B cell (primary cell): ENCODE measurements around the gene AUTS2. TPM values are rescaled to one million over a fixed set of nuclear protein-coding genes. Genes with fewer than 3 reads are reported as not detected.

Experiments
- ATAC-seq: fragments of 200-7000 bp; cut with Tn5 transposase; one replicate; pipeline ENCODE4 v1.10.0; 2021; ENCODE audit warnings: low read depth, mild to moderate bottlenecking, moderate number of reproducible peaks, moderate library complexity
- CTCF ChIA-PET: fragments of 350-600 bp; sonication (Branson Sonifier 250); formaldehyde crosslinking; loops from one replicate; lab custom pipeline; 2021; ENCODE audit warnings: antibody characterized with exemption, inconsistent platforms; lab: Charles Lee
- POLR2A ChIA-PET: fragments of 350-600 bp; sonication (Branson Sonifier 250); formaldehyde crosslinking; loops from one replicate; lab custom pipeline; 2021; ENCODE audit warnings: antibody characterized with exemption; lab: Charles Lee
- DNase-seq: peaks from one replicate; pipeline ENCODE4 v3.0.0; 2013
- H2AFZ ChIP-seq: 2 replicates; pipeline ENCODE4 v1.6.1; 2012; ENCODE audit warnings: mild to moderate bottlenecking, low read depth, low read length; ENCODE audit not compliant: insufficient read depth, poor library complexity, severe bottlenecking
- H3K27ac ChIP-seq, 2 donors: 1 replicate in 1 of 2; 2 replicates in 1 of 2; pipeline ENCODE4 v1.5.1; 2012 to 2013; ENCODE audit warnings: low read length in 2 of 2, mild to moderate bottlenecking in 2 of 2, moderate library complexity in 1 of 2
- H3K27me3 ChIP-seq, 4 experiments: fragments of 200-600 bp in 1 of 4; sonication (generic) in 1 of 4; replicated peaks in 1 of 4; 1 replicate in 2 of 4; 2 replicates in 2 of 4; pipeline versions ENCODE4 v1.6.1 to v1.7.0; 2013 to 2016; ENCODE audit warnings: low read length in 3 of 4, mild to moderate bottlenecking in 2 of 4, mixed read lengths in 1 of 4, moderate library complexity in 1 of 4; ENCODE audit not compliant: insufficient read depth in 4 of 4, control insufficient read depth in 3 of 4; ENCODE audit errors: control extremely low read depth in 1 of 4
- H3K36me3 ChIP-seq, 2 experiments: replicated peaks in 1 of 2; 1 replicate in 1 of 2; 2 replicates in 1 of 2; pipeline versions ENCODE4 v1.6.1 to v1.7.1; 2013; ENCODE audit warnings: low read length in 1 of 2; ENCODE audit not compliant: insufficient read depth in 2 of 2, control insufficient read depth in 1 of 2; ENCODE audit errors: control extremely low read depth in 1 of 2, extremely low read depth in 1 of 2
- H3K4me1 ChIP-seq, 2 donors: fragments of 200-600 bp in 1 of 2; sonication (generic) in 1 of 2; 1 replicate in 1 of 2; 2 replicates in 1 of 2; pipeline versions ENCODE4 v1.5.1 to v1.6.1; 2013 to 2017; ENCODE audit warnings: low read length in 2 of 2; ENCODE audit not compliant: control insufficient read depth in 2 of 2, insufficient read depth in 2 of 2
- H3K4me2 ChIP-seq: replicated peaks from 2 replicates; pipeline ENCODE3; 2012; ENCODE audit warnings: mild to moderate bottlenecking, low read depth, low read length; ENCODE audit not compliant: poor library complexity, severe bottlenecking
- H3K4me3 ChIP-seq, 5 experiments: fragments of 200-600 bp in 1 of 5; sonication (generic) in 1 of 5; 1 replicate in 3 of 5; 2 replicates in 2 of 5; pipeline versions ENCODE4 v1.5.1 to v1.7.0; 2011 to 2016; ENCODE audit warnings: low read length in 4 of 5, mild to moderate bottlenecking in 4 of 5, low read depth in 2 of 5, control low read depth in 1 of 5, moderate library complexity in 1 of 5; ENCODE audit not compliant: insufficient read depth in 1 of 5; ENCODE audit errors: control extremely low read depth in 1 of 5, extremely low read depth in 1 of 5
- H3K79me2 ChIP-seq: fragments of 200-600 bp; sonication (generic); one replicate; pipeline ENCODE4 v1.6.0; 2016; ENCODE audit warnings: low read length; ENCODE audit not compliant: control insufficient read depth, insufficient read depth
- H3K9ac ChIP-seq: fragments of 200-600 bp; sonication (generic); 2 replicates; pipeline ENCODE4 v1.6.1; 2017; ENCODE audit warnings: mild to moderate bottlenecking, low read length, moderate library complexity
- H3K9me3 ChIP-seq, 3 donors: one replicate each; pipeline versions ENCODE4 v1.6.1 to v1.7.1; 2013; ENCODE audit warnings: low read length in 2 of 3; ENCODE audit not compliant: control insufficient read depth in 2 of 3, insufficient read depth in 1 of 3; ENCODE audit errors: control extremely low read depth in 1 of 3
- H4K20me1 ChIP-seq: 2 replicates; pipeline ENCODE4 v1.6.0; 2012; ENCODE audit warnings: mild to moderate bottlenecking, low read length; ENCODE audit not compliant: insufficient read depth, control insufficient read depth, poor library complexity, severe bottlenecking
- H3K27ac Mint-ChIP-seq: one replicate; pipeline ENCODE4 v1.8.0; 2021; ENCODE audit warnings: mixed read lengths
- H3K27me3 Mint-ChIP-seq: one replicate; pipeline ENCODE4 v1.8.0; 2021; ENCODE audit warnings: mixed read lengths
- H3K4me1 Mint-ChIP-seq: one replicate; pipeline ENCODE4 v1.8.0; 2021; ENCODE audit warnings: mixed read lengths
- H3K4me3 Mint-ChIP-seq: one replicate; pipeline ENCODE4 v1.8.0; 2021; ENCODE audit warnings: mixed read lengths
- H3K9me3 Mint-ChIP-seq: one replicate; pipeline ENCODE4 v1.8.0; 2022; ENCODE audit warnings: mixed read lengths; ENCODE audit not compliant: insufficient read depth
- CTCF ChIP-seq: fragments of 200-600 bp; IDR thresholded peaks from one replicate; pipeline ENCODE4 v1.8.0; 2022; ENCODE audit warnings: antibody characterized with exemption, mild to moderate bottlenecking
- EZH2 ChIP-seq: IDR thresholded peaks from 2 replicates; pipeline ENCODE4 v1.6.1; 2012; ENCODE audit warnings: borderline replicate concordance, low read depth, mild to moderate bottlenecking, moderate library complexity, low read length; ENCODE audit not compliant: insufficient read depth, poor library complexity, severe bottlenecking
- WGBS: methylation state at CpG from one replicate; pipeline ENCODE4 v1.1.5; 2013; ENCODE audit warnings: missing lambda C conversion rate; ENCODE audit not compliant: insufficient coverage; 5-methylcytosine and 5-hydroxymethylcytosine counted together
- intact Hi-C: fragments of 100-400 bp; cut with micrococcal nuclease; formaldehyde crosslinking; loops from one replicate; pipeline ENCODE4 v1.10.0; 2022
- polyA plus RNA-seq: library from polyadenylated mRNA; depleted of rRNA; stranded (reverse); fragments of >200 nt; gene quantifications from 2 replicates; pipeline ENCODE4 v1.2.3, GENCODE V29; 2012
- total RNA-seq, 2 donors: library from RNA; stranded (reverse); fragments of 120-200 nt in 1 of 2; gene quantifications; 1 replicate in 1 of 2; 2 replicates in 1 of 2; pipeline versions ENCODE4 v1.2.3 to v1.2.4, GENCODE V29; 2013 to 2022

AUTS2 gene
- total and polyA plus RNA-seq, 2 donors (not counting 1 experiment from before 2014, with no cell fraction given): 22.3 to 35.0 TPM

DNA sequence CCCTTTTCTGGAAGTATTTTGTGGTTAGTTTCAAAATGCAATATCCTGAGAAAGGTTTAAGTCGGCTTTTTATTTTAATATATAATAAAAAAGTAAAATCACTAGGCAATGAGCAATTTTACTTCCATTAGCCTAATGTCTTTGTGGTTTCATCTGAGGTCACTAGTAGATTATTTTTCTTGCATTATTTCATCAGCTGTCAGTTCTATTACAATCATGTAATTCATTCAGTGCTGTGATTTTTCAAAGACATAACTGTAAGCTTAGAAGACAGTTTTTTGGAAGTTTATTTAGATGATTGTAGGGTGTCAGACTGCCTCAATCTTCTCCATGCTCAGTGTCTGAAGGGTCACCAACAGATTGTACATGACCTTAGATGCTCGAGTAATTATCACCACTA, 965.7 kb downstream of the AUTS2 start:
- Histone ChIP-seq H3K27ac (no peak overlapping the region), H3K9me3 (no peaks in the 10 kb centered on the region), H3K4me2 (no peak overlapping the region), H3K79me2 (no peaks in the 10 kb centered on the region), H2AFZ (no peak overlapping the region), H3K27me3 (no peaks in the 10 kb centered on the region), H3K4me3 (no peak overlapping the region), H4K20me1 (no peaks in the 10 kb centered on the region), H3K36me3 (no peaks in the 10 kb centered on the region), H3K4me1 (no peaks in the 10 kb centered on the region), H3K9ac (no peak overlapping the region)
- no CpG with 5 or more reads among the region's 2 CpGs for WGBS
- CTCF ChIA-PET: no interaction called here
- Mint-ChIP-seq H3K4me3 (no peak overlapping the region), H3K4me1 (no peaks in the 10 kb centered on the region), H3K27ac (no peak overlapping the region), H3K27me3 (no peaks in the 10 kb centered on the region), H3K9me3 (no peaks in the 10 kb centered on the region)
- intact Hi-C loops: no loop called here
- no peak for TF ChIP-seq EZH2
- TF ChIP-seq CTCF: no peak
- ATAC-seq (no peak), DNase-seq (no peak)
- POLR2A ChIA-PET: no interaction called here

DNA sequence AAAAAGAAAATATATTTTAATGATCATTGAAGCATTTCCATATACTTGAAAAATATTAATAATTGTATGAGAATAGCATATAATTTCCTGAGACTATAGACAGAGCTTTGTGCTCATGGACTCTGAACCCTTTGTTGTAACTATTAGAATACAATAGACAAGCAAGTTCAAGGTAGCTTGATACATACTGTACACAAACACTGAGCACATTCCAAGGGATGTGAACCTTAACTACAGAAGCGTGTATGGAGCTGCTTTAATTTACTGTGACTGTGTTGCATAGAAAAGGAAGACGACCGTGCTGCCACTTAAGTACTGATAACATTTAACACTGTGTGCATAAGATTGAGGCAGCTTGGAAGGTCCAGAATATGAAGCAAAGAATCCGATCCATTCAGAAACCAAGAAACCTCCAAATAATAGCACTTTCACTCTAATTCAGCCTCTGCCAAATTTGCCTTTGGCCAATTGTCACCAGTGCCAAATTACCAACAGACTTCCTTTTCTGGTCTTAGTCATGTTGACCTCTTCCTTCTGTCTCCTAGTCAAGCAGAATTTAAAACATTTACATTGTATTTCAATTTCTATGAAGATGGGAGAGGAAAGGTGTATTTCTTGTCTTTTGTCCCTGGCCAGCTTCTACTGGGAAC, 967.6 kb downstream of the AUTS2 start:
- TF ChIP-seq CTCF: no peak
- no peak for TF ChIP-seq EZH2
- CTCF ChIA-PET: no interaction called here
- ATAC-seq: no peak
- Histone ChIP-seq H3K4me2 (no peak overlapping the region), H3K4me1 (no peaks in the 10 kb centered on the region), H3K9ac (no peak overlapping the region), H2AFZ (no peak overlapping the region), H3K36me3 (no peaks in the 10 kb centered on the region), H4K20me1 (no peaks in the 10 kb centered on the region), H3K79me2 (no peaks in the 10 kb centered on the region), H3K27ac (no peak overlapping the region), H3K27me3 (no peaks in the 10 kb centered on the region), H3K4me3 (no peak overlapping the region), H3K9me3 (no peaks in the 10 kb centered on the region)
- H3K27me3 Mint-ChIP-seq: no peaks in the 10 kb centered on the region
- DNase-seq: no peak
- H3K27ac Mint-ChIP-seq: no peak overlapping the region
- WGBS: 86% methylated on average over 1 of the region's 4 CpGs
- peaks cover 4% of the 10 kb centered on the region for H3K4me1 Mint-ChIP-seq
- POLR2A ChIA-PET: no interaction called here
- intact Hi-C loops: no loop called here
- H3K9me3 Mint-ChIP-seq: no peaks in the 10 kb centered on the region
- no peak overlapping the region for H3K4me3 Mint-ChIP-seq
